Glomerular endothelial cell (primary cell): ENCODE measurements around the gene FAM110A. TPM values are rescaled to one million over a fixed set of nuclear protein-coding genes. Genes with fewer than 3 reads are reported as not detected.
"Not testable (repeated sequence)": the region's sequence is repeated elsewhere in the genome, so short reads cannot be mapped to it uniquely, and the experiment has no call there.

Experiments
- DNase-seq: peaks from one replicate; pipeline ENCODE4 v3.0.0-alpha.2; 2011; ENCODE audit warnings: low read depth, low spot score; ENCODE audit errors: extremely low read depth
- total RNA-seq: library from RNA; depleted of rRNA; stranded (reverse); fragments of >200 nt; gene quantifications from 2 replicates; pipeline ENCODE4 v1.2.3, GENCODE V29; 2015

Gene FAM110A
- total RNA-seq, 1 donor from 2014 or later: 6.1 TPM

- no peak for DNase-seq
These were observed 10.6 kb upstream of the FAM110A start for GRCh38 chr20:822651-823573.

- DNase-seq: no peak
These were observed 10.0 kb upstream of the FAM110A start for GRCh38 chr20:823574-823902.

GRCh38 chr20:824490-824889 lies 9.0 kb upstream of the FAM110A start:
- DNase-seq: no peak

- no peak for DNase-seq
These were observed 8.6 kb upstream of the FAM110A start for GRCh38 chr20:824916-825315.

- no peak for DNase-seq
These were observed 7.6 kb upstream of the FAM110A start for GRCh38 chr20:825710-826421.

- no peak for DNase-seq
These were observed 6.7 kb upstream of the FAM110A start for GRCh38 chr20:826695-827323.

- not testable (repeated sequence) for DNase-seq
These were observed 5.5 kb upstream of the FAM110A start for GRCh38 chr20:827981-828380.

- no peak for DNase-seq
These were observed 4.5 kb upstream of the FAM110A start for GRCh38 chr20:828987-829386.

GRCh38 chr20:829551-829950 lies 4.0 kb upstream of the FAM110A start:
- no peak for DNase-seq

- DNase-seq: no peak
These were observed 3.4 kb upstream of the FAM110A start for GRCh38 chr20:830011-830521.

- no peak for DNase-seq
These were observed 2.3 kb upstream of the FAM110A start for GRCh38 chr20:831251-831650.

- no peak for DNase-seq
These were observed 1.6 kb upstream of the FAM110A start for GRCh38 chr20:831956-832355.

GRCh38 chr20:833121-833449 lies 430 bp upstream of the FAM110A start:
- no peak for DNase-seq

- no peak for DNase-seq
These were observed 734 bp downstream of the FAM110A start for GRCh38 chr20:834151-834746.

- no peak for DNase-seq
These were observed 2.1 kb downstream of the FAM110A start for GRCh38 chr20:835608-836045.

- DNase-seq: no peak
These were observed 2.7 kb downstream of the FAM110A start for GRCh38 chr20:836190-836589.

- DNase-seq: no peak
These were observed 5.5 kb downstream of the FAM110A start for GRCh38 chr20:839015-839414.

GRCh38 chr20:839626-840025 lies 6.1 kb downstream of the FAM110A start:
- no peak for DNase-seq

- no peak for DNase-seq
These were observed 7.0 kb downstream of the FAM110A start for GRCh38 chr20:840503-840857.

- no peak for DNase-seq
These were observed 7.5 kb downstream of the FAM110A start for GRCh38 chr20:840858-841567.
